Sigmoid colon (tissue), 7 donors: ENCODE measurements around the gene LENG9. TPM values are rescaled to one million over a fixed set of nuclear protein-coding genes. Genes with fewer than 3 reads are reported as not detected.

Source experiments
- DNase-seq: peaks from one replicate; pipeline ENCODE4 v3.0.0-alpha.2; 2019
- H3K27ac ChIP-seq, 4 donors: fragments of 200-600 bp; sonication (generic); one replicate each; pipeline ENCODE4 v1.5.1; 2016 to 2019; ENCODE audit warnings: mild to moderate bottlenecking in 1 of 4
- H3K27me3 ChIP-seq, 3 donors: fragments of 200-600 bp; sonication (generic); one replicate each; pipeline ENCODE4 v1.5.1; 2019; ENCODE audit warnings: mild to moderate bottlenecking in 1 of 3
- H3K36me3 ChIP-seq, 4 donors: fragments of 200-600 bp; sonication (generic); one replicate each; pipeline ENCODE4 v1.5.1; 2016 to 2019
- H3K4me1 ChIP-seq, 4 donors: fragments of 200-600 bp; sonication (generic); one replicate each; pipeline ENCODE4 v1.5.1; 2017 to 2019
- H3K4me3 ChIP-seq, 4 donors: fragments of 200-600 bp; sonication (generic); one replicate each; pipeline ENCODE4 v1.5.1; 2017 to 2019; ENCODE audit warnings: mild to moderate bottlenecking in 2 of 4, moderate library complexity in 1 of 4
- H3K9me3 ChIP-seq, 4 donors: fragments of 200-600 bp in 3 of 4; sonication (generic) in 3 of 4; one replicate each; pipeline versions ENCODE4 v1.5.1 to v1.6.1; 2013 to 2019
- EP300 ChIP-seq, 4 donors: sonication (generic); formaldehyde crosslinking; IDR thresholded peaks; one replicate each; pipeline ENCODE4 v1.6.1; 2017; ENCODE audit warnings: antibody characterized with exemption in 4 of 4
- POLR2A ChIP-seq, 2 donors: fragments of 450-650 bp; IDR thresholded peaks; one replicate each; pipeline ENCODE4 v1.6.1; 2016; ENCODE audit warnings: antibody characterized with exemption in 2 of 2, mild to moderate bottlenecking in 2 of 2, moderate library complexity in 2 of 2
- POLR2AphosphoS5 ChIP-seq, 4 donors: sonication (generic); formaldehyde crosslinking; IDR thresholded peaks; one replicate each; pipeline ENCODE4 v1.6.1; 2017; ENCODE audit warnings: antibody characterized with exemption in 4 of 4
- WGBS, 2 donors: extraction: QIAGEN DNeasy Blood & Tissue Kit; methylation state at CpG; one replicate each; pipeline ENCODE4 v1.1.7; 2013; 5-methylcytosine and 5-hydroxymethylcytosine counted together
- intact Hi-C: fragments of 100-400 bp; cut with DNase I; formaldehyde crosslinking; loops from one replicate; pipeline ENCODE4 v1.15.1; 2023
- polyA plus RNA-seq, 3 donors: library from polyadenylated mRNA; stranded (reverse); fragments of 200-250 nt; gene quantifications; one replicate each; pipeline ENCODE4 v1.2.3, GENCODE V29; 2013
- total RNA-seq, 4 donors: library from RNA; depleted of rRNA; stranded (reverse); fragments of >200 nt; gene quantifications; one replicate each; pipeline ENCODE4 v1.1.0, GENCODE V29; 2016
- TF ChIP-seq, protein P1 (sequence below), 4 experiments: fragments of 450-650 bp in 3 of 4; fragments of 200-600 bp in 1 of 4; IDR thresholded peaks; one replicate each; pipeline ENCODE4 v1.5.1; 2016 to 2019; ENCODE audit warnings: antibody characterized with exemption in 4 of 4, mild to moderate bottlenecking in 3 of 4, moderate library complexity in 2 of 4
- donor health status: healthy with polysubstance abuse.
- donor health status: Bipolar disorder and iron deficiency.
- donor health status: healthy.

The LENG9 gene
- total and polyA plus RNA-seq, 7 donors = 2.5 to 14.8 (median 7.8) TPM

DNA sequence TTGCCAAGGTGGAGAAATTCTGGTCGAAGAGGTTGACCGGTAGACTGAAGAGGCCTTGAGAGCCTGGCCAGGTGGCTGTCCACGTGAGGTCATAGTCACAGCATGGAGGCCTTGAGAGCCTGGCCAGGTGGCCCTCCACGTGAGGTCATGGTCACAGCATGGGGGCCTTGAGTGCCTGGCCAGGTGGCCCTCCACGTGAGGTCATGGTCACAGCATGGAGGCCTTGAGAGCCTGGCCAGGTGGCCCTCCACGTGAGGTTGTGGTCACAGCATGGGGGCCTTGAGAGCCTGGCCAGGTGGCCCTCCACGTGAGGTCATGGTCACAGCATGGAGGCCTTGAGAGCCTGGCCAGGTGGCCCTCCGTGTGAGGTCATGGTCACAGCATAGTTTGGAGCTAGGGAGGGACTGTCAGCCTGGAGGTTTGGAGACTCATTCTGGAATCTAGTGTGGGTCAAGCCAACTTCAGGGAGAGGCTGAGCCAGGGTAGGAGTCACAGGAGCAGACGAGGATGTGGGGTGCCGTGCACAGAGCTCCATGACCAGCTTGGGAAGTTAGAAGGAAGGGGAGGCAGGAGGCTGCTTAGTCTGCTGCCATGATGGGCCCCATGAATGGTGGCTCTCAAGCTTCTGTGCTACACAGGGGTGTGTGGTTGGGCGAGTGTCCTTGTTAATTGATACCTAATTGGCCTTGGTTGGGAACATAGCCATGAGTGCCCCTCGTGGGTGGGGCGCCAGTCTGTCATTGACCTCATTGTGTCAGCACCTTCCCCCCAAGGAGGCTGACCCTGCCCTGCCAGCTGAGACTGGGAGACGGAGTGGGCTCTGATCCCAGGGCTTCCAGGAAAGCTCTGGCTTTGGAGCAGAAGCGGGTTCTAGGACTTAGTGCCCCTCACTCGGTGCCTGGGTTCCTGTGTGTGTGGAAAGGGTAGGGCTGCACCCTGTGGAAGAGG lies 4.0 kb downstream of the LENG9 start:
- H3K27me3 ChIP-seq = no peaks in the 10 kb centered on the region
- H3K4me3 ChIP-seq = no peak overlapping the region
- DNase-seq = no peak
- TF ChIP-seq, protein P1, sequence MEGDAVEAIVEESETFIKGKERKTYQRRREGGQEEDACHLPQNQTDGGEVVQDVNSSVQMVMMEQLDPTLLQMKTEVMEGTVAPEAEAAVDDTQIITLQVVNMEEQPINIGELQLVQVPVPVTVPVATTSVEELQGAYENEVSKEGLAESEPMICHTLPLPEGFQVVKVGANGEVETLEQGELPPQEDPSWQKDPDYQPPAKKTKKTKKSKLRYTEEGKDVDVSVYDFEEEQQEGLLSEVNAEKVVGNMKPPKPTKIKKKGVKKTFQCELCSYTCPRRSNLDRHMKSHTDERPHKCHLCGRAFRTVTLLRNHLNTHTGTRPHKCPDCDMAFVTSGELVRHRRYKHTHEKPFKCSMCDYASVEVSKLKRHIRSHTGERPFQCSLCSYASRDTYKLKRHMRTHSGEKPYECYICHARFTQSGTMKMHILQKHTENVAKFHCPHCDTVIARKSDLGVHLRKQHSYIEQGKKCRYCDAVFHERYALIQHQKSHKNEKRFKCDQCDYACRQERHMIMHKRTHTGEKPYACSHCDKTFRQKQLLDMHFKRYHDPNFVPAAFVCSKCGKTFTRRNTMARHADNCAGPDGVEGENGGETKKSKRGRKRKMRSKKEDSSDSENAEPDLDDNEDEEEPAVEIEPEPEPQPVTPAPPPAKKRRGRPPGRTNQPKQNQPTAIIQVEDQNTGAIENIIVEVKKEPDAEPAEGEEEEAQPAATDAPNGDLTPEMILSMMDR (IDR thresholded peaks at IDR 0.05) = no peak
- TF ChIP-seq POLR2AphosphoS5 (IDR thresholded peaks at IDR 0.05) = no peak
- no peak for TF ChIP-seq POLR2A (IDR thresholded peaks at IDR 0.05)
- TF ChIP-seq EP300 (IDR thresholded peaks at IDR 0.05) = no peak
- intact Hi-C loops = loop anchor here (5.0 to 10.0 kb wide), 3 partner anchors 255 to 655 kb away; partner anchors contain the start of genes MYADM, PPP1R12C and RPS9
- H3K9me3 ChIP-seq = no peaks in the 10 kb centered on the region
- 73 to 82% methylated on average over 16 of the region's 16 CpGs for WGBS, 2 donors
- H3K4me1 ChIP-seq = peaks cover 0 to 43% (median 34%) of the 10 kb centered on the region in 4 donors
- peaks cover 54 to 79% (median 71%) of the 10 kb centered on the region in 4 donors for H3K36me3 ChIP-seq
- no peak overlapping the region for H3K27ac ChIP-seq

- 90 to 92% methylated on average over 11 of the region's 11 CpGs for WGBS, 2 donors
- no peaks in the 10 kb centered on the region for H3K27me3 ChIP-seq
- H3K27ac ChIP-seq = no peak overlapping the region
- TF ChIP-seq EP300 (IDR thresholded peaks at IDR 0.05) = no peak
- TF ChIP-seq POLR2AphosphoS5 (IDR thresholded peaks at IDR 0.05) = no peak
- TF ChIP-seq, protein P1 (IDR thresholded peaks at IDR 0.05) = no peak
- no peak for TF ChIP-seq POLR2A (IDR thresholded peaks at IDR 0.05)
- DNase-seq = no peak
- intact Hi-C loops = no loop called here
- peaks cover 0 to 36% (median 26%) of the 10 kb centered on the region in 4 donors for H3K4me1 ChIP-seq
- peaks cover 62 to 86% (median 79%) of the 10 kb centered on the region in 4 donors for H3K36me3 ChIP-seq
- H3K4me3 ChIP-seq = no peak overlapping the region
- H3K9me3 ChIP-seq = no peaks in the 10 kb centered on the region
Observed at GRCh38 chr19:54458648-54459281, 4.8 kb downstream of the LENG9 start.

GRCh38 chr19:54457773-54458647 lies 5.6 kb downstream of the LENG9 start:
- Histone ChIP-seq H3K9me3 (no peaks in the 10 kb centered on the region), H3K27me3 (no peaks in the 10 kb centered on the region), H3K4me1 (peaks cover 0 to 31% (median 21%) of the 10 kb centered on the region in 4 donors), H3K36me3 (peaks cover 70 to 94% (median 87%) of the 10 kb centered on the region in 4 donors), H3K27ac (no peak overlapping the region), H3K4me3 (no peak overlapping the region)
- 93 to 95% methylated on average over 42 of the region's 42 CpGs for WGBS, 2 donors
- no peak for TF ChIP-seq EP300 (IDR thresholded peaks at IDR 0.05)
- no peak for TF ChIP-seq POLR2A (IDR thresholded peaks at IDR 0.05)
- TF ChIP-seq, protein P1 (IDR thresholded peaks at IDR 0.05) = no peak
- TF ChIP-seq POLR2AphosphoS5 (IDR thresholded peaks at IDR 0.05) = no peak
- peak; percentile 29 for DNase-seq
- intact Hi-C loops = no loop called here
